ENCODE results near the gene EFNA5. TPM values are rescaled to one million over a fixed set of nuclear protein-coding genes. Genes with fewer than 3 reads are reported as not detected.

EFNA5 gene
- polyA plus RNA-seq, 1 of the 3 experiments (the other 2 are of a cell fraction), result 0.81 TPM

GRCh38 chr5:107597803-107598202 is 72.9 kb downstream of the EFNA5 start:
- H3K27ac ChIP-seq (ENCODE audit: low read depth in 2 of 2, low read length in 1 of 2), result no peak overlapping the region
- ChIA-PET CTCF (interaction anchor here (3.1 kb wide), 1 partner anchor 10 kb away, joined by 9 read pairs; no protein-coding TSS in a partner anchor), POLR2A (no interaction called here)
- H3K4me3 ChIP-seq (ENCODE audit: low read depth in 2 of 2, low read length in 1 of 2), result no peak overlapping the region
- DNase-seq, result no peak
- no peaks in the 10 kb centered on the region for H3K79me2 ChIP-seq (ENCODE audit: insufficient read depth)
- peaks cover 0 to 17% of the 10 kb centered on the region in 2 experiments; a peak in 1 of 4 replicates for H3K4me1 ChIP-seq (ENCODE audit: control insufficient read depth in 1 of 2, insufficient read depth in 2 of 2, low read depth in 1 of 2, low read length in 1 of 2)
- no peak overlapping the region for H3K9ac ChIP-seq
- no peaks in the 10 kb centered on the region for H4K20me1 ChIP-seq (ENCODE audit: insufficient read depth)
- H2AFZ ChIP-seq (ENCODE audit: low read depth), result no peak overlapping the region
- no peak overlapping the region for H3K4me2 ChIP-seq
- H3K27me3 ChIP-seq (ENCODE audit: insufficient read depth), result no peaks in the 10 kb centered on the region
- WGBS (ENCODE audit: low lambda C conversion rate), result 97% methylated on average over 3 of the region's 3 CpGs
- TF ChIP-seq RAD21 (IDR thresholded peaks at IDR 0.05; ENCODE audit: low read length), result no peak
- TF ChIP-seq SMC3 (IDR thresholded peaks at IDR 0.05; ENCODE audit: low read depth, low read length), result no peak
- no peak for TF ChIP-seq EP300 (IDR thresholded peaks at IDR 0.05; ENCODE audit: borderline replicate concordance in 1 of 2, low read depth in 1 of 2, low read length in 1 of 2)
- no peak for TF ChIP-seq MAX (IDR thresholded peaks at IDR 0.05; ENCODE audit: low read depth)
- no peak for TF ChIP-seq RXRA (IDR thresholded peaks at IDR 0.05; ENCODE audit: borderline replicate concordance, low read depth)
- H3K9me3 ChIP-seq, result no peaks in the 10 kb centered on the region
- H3K36me3 ChIP-seq (replicated peaks in 1 of 2; ENCODE audit: control insufficient read depth in 1 of 2, insufficient read depth in 2 of 2, low read length in 1 of 2), result no peaks in the 10 kb centered on the region
- no peaks in the 10 kb centered on the region for H3F3A ChIP-seq (replicated peaks; ENCODE audit: insufficient read depth)
- no peaks in the 10 kb centered on the region for H3K9me2 ChIP-seq

- Histone ChIP-seq H3K36me3 (replicated peaks in 1 of 2; ENCODE audit: control insufficient read depth in 1 of 2, insufficient read depth in 2 of 2, low read length in 1 of 2) (no peaks in the 10 kb centered on the region), H3K9ac (no peak overlapping the region), H4K20me1 (ENCODE audit: insufficient read depth) (no peaks in the 10 kb centered on the region), H3K4me1 (ENCODE audit: control insufficient read depth in 1 of 2, insufficient read depth in 2 of 2, low read depth in 1 of 2, low read length in 1 of 2) (peaks cover 0 to 15% of the 10 kb centered on the region in 2 experiments; a peak in 2 of 4 replicates), H2AFZ (ENCODE audit: low read depth) (no peak overlapping the region), H3K27me3 (ENCODE audit: insufficient read depth) (no peaks in the 10 kb centered on the region), H3K27ac (ENCODE audit: low read depth in 2 of 2, low read length in 1 of 2) (no peak overlapping the region), H3K9me3 (no peaks in the 10 kb centered on the region), H3K4me3 (ENCODE audit: low read depth in 2 of 2, low read length in 1 of 2) (no peak overlapping the region), H3K9me2 (no peaks in the 10 kb centered on the region), H3F3A (replicated peaks; ENCODE audit: insufficient read depth) (no peaks in the 10 kb centered on the region), H3K79me2 (ENCODE audit: insufficient read depth) (no peaks in the 10 kb centered on the region), H3K4me2 (no peak overlapping the region)
- CTCF ChIA-PET, result interaction anchor here (1.5 to 3.1 kb wide), 2 partner anchors 11 to 73 kb away, joined by 3 to 9 read pairs; no protein-coding TSS in a partner anchor
- TF ChIP-seq FOXM1 (IDR thresholded peaks at IDR 0.05; ENCODE audit: low read depth), result no peak
- no peak for TF ChIP-seq TAF1 (IDR thresholded peaks at IDR 0.05; ENCODE audit: borderline replicate concordance, low read depth, low read length)
- no peak for TF ChIP-seq TCF12 (IDR thresholded peaks at IDR 0.05)
- TF ChIP-seq FOSL2 (IDR thresholded peaks at IDR 0.05; ENCODE audit: borderline replicate concordance, low read depth), result no peak
- TF ChIP-seq MEF2A (IDR thresholded peaks at IDR 0.05; ENCODE audit: borderline replicate concordance, low read depth), result no peak
- POLR2A ChIA-PET, result no interaction called here
- WGBS (ENCODE audit: low lambda C conversion rate), result 98% methylated on average over 3 of the region's 3 CpGs
- no peak for DNase-seq
Measured at GRCh38 chr5:107597247-107597646, 73.5 kb downstream of the EFNA5 start.

- CTCF ChIA-PET, result interaction anchor here (0.7 to 1.8 kb wide), 3 partner anchors 20 to 41 kb away, joined by 3 to 5 read pairs (median 3); no protein-coding TSS in a partner anchor
- no peak overlapping the region for H3K4me2 ChIP-seq
- TF ChIP-seq USF2 (IDR thresholded peaks at IDR 0.05; ENCODE audit: borderline replicate concordance, low read depth, low read length) (no peak), MEF2A (IDR thresholded peaks at IDR 0.05; ENCODE audit: borderline replicate concordance, low read depth) (no peak), TEAD4 (IDR thresholded peaks at IDR 0.05; ENCODE audit: borderline replicate concordance, insufficient read depth) (no peak), RCOR1 (IDR thresholded peaks at IDR 0.05; ENCODE audit: low read length) (no peak), FOXJ3 (CRISPR knock-in tag; IDR thresholded peaks at IDR 0.05) (no peak), CTCF (IDR thresholded peaks at IDR 0.05) (no peak), GATA2 (CRISPR knock-in tag; IDR thresholded peaks at IDR 0.05) (no peak), JUND (IDR thresholded peaks at IDR 0.05) (no peak), RFX5 (IDR thresholded peaks at IDR 0.05; ENCODE audit: low read length) (no peak), PBX3 (IDR thresholded peaks at IDR 0.05) (no peak)
Measured at GRCh38 chr5:107594253-107595045, 76.3 kb downstream of the EFNA5 start.

More at GRCh38 chr5:107594253-107595045, 76.3 kb downstream of the EFNA5 start:
- Histone ChIP-seq H3K9me2 (no peaks in the 10 kb centered on the region), H3K27ac (ENCODE audit: low read depth in 2 of 2, low read length in 1 of 2) (no peak overlapping the region; a peak in 1 of 4 replicates), H3K27me3 (ENCODE audit: insufficient read depth) (no peaks in the 10 kb centered on the region), H3F3A (replicated peaks; ENCODE audit: insufficient read depth) (no peaks in the 10 kb centered on the region), H2AFZ (ENCODE audit: low read depth) (no peak overlapping the region), H3K9ac (no peak overlapping the region), H4K20me1 (ENCODE audit: insufficient read depth) (no peaks in the 10 kb centered on the region), H3K4me1 (ENCODE audit: control insufficient read depth in 1 of 2, insufficient read depth in 2 of 2, low read depth in 1 of 2, low read length in 1 of 2) (peaks cover 0 to 15% of the 10 kb centered on the region in 2 experiments; a peak in 2 of 4 replicates), H3K36me3 (replicated peaks in 1 of 2; ENCODE audit: control insufficient read depth in 1 of 2, insufficient read depth in 2 of 2, low read length in 1 of 2) (no peaks in the 10 kb centered on the region), H3K4me3 (ENCODE audit: low read depth in 2 of 2, low read length in 1 of 2) (no peak overlapping the region), H3K79me2 (ENCODE audit: insufficient read depth) (no peaks in the 10 kb centered on the region), H3K9me3 (no peaks in the 10 kb centered on the region)
- DNase-seq, result no peak
- POLR2A ChIA-PET, result no interaction called here
- 90% methylated on average over 4 of the region's 4 CpGs for WGBS (ENCODE audit: low lambda C conversion rate)

Measured in SK-N-SH (cell line).